ENCODE measurements around the gene NETO2. TPM values are rescaled to one million over a fixed set of nuclear protein-coding genes. Genes with fewer than 3 reads are reported as not detected.

NETO2 gene
- total and polyA plus RNA-seq, 2 of the 13 experiments (the other 11 are each of a cell fraction or from before 2014, with no cell fraction given) = 8.2 to 13.5 TPM

DNA sequence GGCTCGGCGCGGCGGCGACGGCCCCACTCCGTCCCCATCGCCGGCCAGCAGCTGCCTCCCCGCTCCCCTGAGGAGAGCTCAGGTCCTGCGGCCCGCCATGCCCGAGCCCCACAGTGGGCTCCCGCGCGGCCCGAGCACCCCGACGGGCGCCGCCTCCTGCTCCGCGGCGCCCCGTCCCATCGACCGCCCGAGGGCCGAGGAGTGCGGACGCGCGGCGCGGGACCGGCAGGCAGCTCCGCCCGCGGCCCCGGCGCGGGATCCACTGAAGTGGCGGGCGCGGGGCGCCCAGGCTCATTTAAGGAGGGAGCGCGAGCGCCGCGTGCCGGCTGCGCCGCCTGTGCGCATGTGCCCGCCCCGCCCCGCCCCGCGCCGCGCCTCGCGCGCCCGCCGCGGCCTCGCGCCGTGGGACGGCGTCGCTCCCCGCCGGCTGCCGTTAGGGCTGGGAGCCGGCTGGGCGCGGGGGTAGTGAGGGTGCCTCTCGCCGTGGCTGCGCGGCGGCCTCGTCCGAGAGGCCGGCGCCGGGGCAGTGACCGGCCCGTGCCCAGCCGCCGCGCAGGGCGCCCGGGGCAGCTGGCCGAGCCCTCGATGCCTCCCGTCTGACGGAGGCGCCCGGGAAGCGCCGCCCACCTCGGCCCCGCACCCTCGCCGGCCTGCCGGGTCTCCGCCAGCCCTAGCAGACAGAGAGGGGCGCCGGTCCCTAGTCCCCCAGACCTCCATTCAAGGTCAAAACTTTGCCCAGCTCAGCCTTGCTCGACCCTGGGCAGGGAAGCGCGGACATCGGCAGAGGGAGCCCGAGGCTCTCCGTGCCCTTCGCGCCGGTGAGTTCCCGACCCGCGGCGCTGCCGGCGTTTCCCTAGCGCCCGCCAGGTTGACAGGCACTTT is at the start of gene NETO2 (continued):
- TF ChIP-seq ZBTB46 (CRISPR knock-in tag; IDR thresholded peaks at IDR 0.05; ENCODE audit: borderline replicate concordance) (no peak), ZNF772 (CRISPR knock-in tag; IDR thresholded peaks at IDR 0.05) (no peak), ZSCAN20 (CRISPR knock-in tag; IDR thresholded peaks at IDR 0.05; ENCODE audit: borderline replicate concordance) (no peak), ZNF839 (CRISPR knock-in tag; IDR thresholded peaks at IDR 0.05; ENCODE audit: borderline replicate concordance) (no peak), CHCHD3 (CRISPR knock-in tag; IDR thresholded peaks at IDR 0.05) (no peak), ZNF576 (CRISPR knock-in tag; IDR thresholded peaks at IDR 0.05) (no peak), ZBTB33 (CRISPR knock-in tag; IDR thresholded peaks at IDR 0.05) (no peak), HNF4A (CRISPR knock-in tag; IDR thresholded peaks at IDR 0.05) (peak; percentile 20; the same call in 1 of the 2 replicates), KLF15 (CRISPR knock-in tag; IDR thresholded peaks at IDR 0.05; ENCODE audit: borderline replicate concordance) (no peak), ZNF34 (CRISPR knock-in tag; IDR thresholded peaks at IDR 0.05; ENCODE audit: borderline replicate concordance) (no peak), BRD4 (CRISPR knock-in tag; IDR thresholded peaks at IDR 0.05) (no peak), ESRRA (CRISPR knock-in tag; IDR thresholded peaks at IDR 0.05; ENCODE audit: low read depth) (0 out of 2 replicates have a peak, but pooled peaks have one; percentile 61), ZNF274 (CRISPR knock-in tag; IDR thresholded peaks at IDR 0.05) (0 out of 2 replicates have a peak, but pooled peaks have one; percentile 84), KAT8 (CRISPR knock-in tag; IDR thresholded peaks at IDR 0.05) (no peak), ZNF383 (CRISPR knock-in tag; IDR thresholded peaks at IDR 0.05; ENCODE audit: borderline replicate concordance) (no peak)
- TF ChIP-seq, protein P1, sequence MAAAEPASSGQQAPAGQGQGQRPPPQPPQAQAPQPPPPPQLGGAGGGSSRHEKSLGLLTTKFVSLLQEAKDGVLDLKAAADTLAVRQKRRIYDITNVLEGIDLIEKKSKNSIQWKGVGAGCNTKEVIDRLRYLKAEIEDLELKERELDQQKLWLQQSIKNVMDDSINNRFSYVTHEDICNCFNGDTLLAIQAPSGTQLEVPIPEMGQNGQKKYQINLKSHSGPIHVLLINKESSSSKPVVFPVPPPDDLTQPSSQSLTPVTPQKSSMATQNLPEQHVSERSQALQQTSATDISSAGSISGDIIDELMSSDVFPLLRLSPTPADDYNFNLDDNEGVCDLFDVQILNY (CRISPR knock-in tag; conservative IDR thresholded peaks at IDR 0.05) = 0 out of 2 replicates have a peak, but pooled peaks have one; percentile 49
- TF ChIP-seq, protein P2, sequence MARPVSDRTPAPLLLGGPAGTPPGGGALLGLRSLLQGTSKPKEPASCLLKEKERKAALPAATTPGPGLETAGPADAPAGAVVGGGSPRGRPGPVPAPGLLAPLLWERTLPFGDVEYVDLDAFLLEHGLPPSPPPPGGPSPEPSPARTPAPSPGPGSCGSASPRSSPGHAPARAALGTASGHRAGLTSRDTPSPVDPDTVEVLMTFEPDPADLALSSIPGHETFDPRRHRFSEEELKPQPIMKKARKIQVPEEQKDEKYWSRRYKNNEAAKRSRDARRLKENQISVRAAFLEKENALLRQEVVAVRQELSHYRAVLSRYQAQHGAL (CRISPR knock-in tag; IDR thresholded peaks at IDR 0.05; ENCODE audit: not compliant biosample characterization) = no peak

All from HepG2 (cell line).